OCI-LY7 (cell line): ENCODE data around the gene HSPH1. TPM values are rescaled to one million over a fixed set of nuclear protein-coding genes. Genes with fewer than 3 reads are reported as not detected.

Experiments
- BruUV-seq: library from RNA; stranded (reverse); fragments of 400-500 nt; replicated peaks from 2 replicates; lab custom pipeline; 2021; lab: Mats Ljungman, UMichigan
- CTCF ChIA-PET: fragments of 300-600 bp; sonication (Branson Sonifier 250); formaldehyde crosslinking; loops from one replicate; lab custom pipeline; 2022; ENCODE audit warnings: antibody characterized with exemption; ENCODE audit not compliant: unreplicated experiment; lab: Charles Lee
- POLR2A ChIA-PET: fragments of 300-600 bp; sonication (Branson Sonifier 250); formaldehyde crosslinking; loops from one replicate; lab custom pipeline; 2022; ENCODE audit warnings: antibody characterized with exemption; lab: Charles Lee
- DNase-seq: peaks from one replicate; pipeline ENCODE4 v3.0.0-alpha.2; 2015; ENCODE audit warnings: low spot score
- H2AFZ ChIP-seq: fragments of 200-600 bp; sonication (generic), shearing (Covaris generic); 2 replicates; pipeline ENCODE4 v1.6.1; 2014; ENCODE audit warnings: mild to moderate bottlenecking, antibody characterized with exemption, low read length, moderate library complexity
- H3K27ac ChIP-seq: fragments of 200-600 bp; sonication (generic); 2 replicates; pipeline ENCODE4 v1.5.1; 2014; ENCODE audit warnings: mixed run types, low read depth, mild to moderate bottlenecking, moderate library complexity, low read length, inconsistent platforms; ENCODE audit not compliant: poor library complexity, severe bottlenecking
- H3K36me3 ChIP-seq: fragments of 200-600 bp; sonication (generic); 2 replicates; pipeline ENCODE4 v1.6.1; 2014; ENCODE audit warnings: mild to moderate bottlenecking, antibody characterized with exemption, low read length, moderate library complexity, mixed read lengths; ENCODE audit not compliant: insufficient read depth
- H3K4me1 ChIP-seq: fragments of 200-600 bp; sonication (generic); 2 replicates; pipeline ENCODE4 v1.5.1; 2014; ENCODE audit warnings: mild to moderate bottlenecking, low read length; ENCODE audit not compliant: insufficient read depth, poor library complexity, severe bottlenecking
- H3K4me2 ChIP-seq: fragments of 200-600 bp; sonication (generic); 2 replicates; pipeline ENCODE4 v1.6.1; 2014; ENCODE audit warnings: mild to moderate bottlenecking, low read length
- H3K4me3 ChIP-seq: fragments of 200-600 bp; sonication (generic); 2 replicates; pipeline ENCODE4 v1.5.1; 2014; ENCODE audit warnings: mild to moderate bottlenecking, low read depth, low read length; ENCODE audit not compliant: poor library complexity, severe bottlenecking
- H3K79me2 ChIP-seq: fragments of 200-600 bp; sonication (generic); 2 replicates; pipeline ENCODE4 v1.6.1; 2016; ENCODE audit warnings: low read depth, mild to moderate bottlenecking, low read length, moderate library complexity, mixed read lengths; ENCODE audit not compliant: insufficient read depth
- H3K9me2 ChIP-seq: fragments of 200-600 bp; sonication (generic); 2 replicates; pipeline ENCODE4 v1.6.1; 2016; ENCODE audit warnings: mild to moderate bottlenecking, low read length, mixed read lengths; ENCODE audit not compliant: insufficient read depth
- H3K9me3 ChIP-seq: fragments of 200-600 bp; sonication (generic); 2 replicates; pipeline ENCODE4 v1.6.1; 2014; ENCODE audit warnings: mild to moderate bottlenecking, mixed run types, low read length, mixed read lengths
- H4K20me1 ChIP-seq: fragments of 200-600 bp; sonication (generic); 2 replicates; pipeline ENCODE4 v1.6.1; 2014; ENCODE audit warnings: mild to moderate bottlenecking, antibody characterized with exemption, low read length, moderate library complexity, mixed read lengths; ENCODE audit not compliant: insufficient read depth
- CTCF ChIP-seq: fragments of 200-600 bp; sonication (generic); conservative IDR thresholded peaks from 2 replicates; pipeline ENCODE4 v1.5.1; 2014; ENCODE audit warnings: mild to moderate bottlenecking, antibody characterized with exemption, low read length, moderate library complexity, mixed read lengths
- EZH2phosphoT487 ChIP-seq: fragments of 200-600 bp; sonication (generic); IDR thresholded peaks from 2 replicates; pipeline ENCODE4 v1.6.1; 2018; ENCODE audit warnings: low read depth, borderline replicate concordance, mild to moderate bottlenecking, mixed run types, antibody characterized with exemption, low read length, moderate library complexity, mixed read lengths
- intact Hi-C: fragments of 100-400 bp; cut with micrococcal nuclease; formaldehyde crosslinking; loops from one replicate; pipeline ENCODE4 v1.10.0; 2022; ENCODE audit not compliant: unreplicated experiment
- total RNA-seq, 2 experiments: library from RNA; depleted of rRNA in 1 of 2; stranded (reverse); fragments of >200 nt in 1 of 2; shearing (Covaris generic) in 1 of 2; gene quantifications; 2 replicates each; pipeline ENCODE4 v1.2.3, GENCODE V29; 2014 to 2022

HSPH1 gene
- total RNA-seq, 2 experiments from 2014 or later: 89.6 to 176 TPM

- no peaks in the 10 kb centered on the region for H3K36me3 ChIP-seq
- H3K4me1 ChIP-seq: peaks cover 8% of the 10 kb centered on the region
- BruUV-seq: no TSS peak
- H3K4me2 ChIP-seq: no peak overlapping the region
- TF ChIP-seq EZH2phosphoT487: no peak
- no peak for TF ChIP-seq CTCF
- H3K27ac ChIP-seq: no peak overlapping the region
- no peak overlapping the region for H2AFZ ChIP-seq
- H3K4me3 ChIP-seq: no peak overlapping the region
- intact Hi-C loops: no loop called here
- no peaks in the 10 kb centered on the region for H4K20me1 ChIP-seq
- no peaks in the 10 kb centered on the region for H3K9me2 ChIP-seq
- DNase-seq: no peak
- POLR2A ChIA-PET: no interaction called here
- no peaks in the 10 kb centered on the region for H3K9me3 ChIP-seq
- CTCF ChIA-PET: no interaction called here
- no peaks in the 10 kb centered on the region for H3K79me2 ChIP-seq
Measured at GRCh38 chr13:31119526-31119925, 42.2 kb downstream of the HSPH1 start.

- no peaks in the 10 kb centered on the region for H3K9me2 ChIP-seq
- peaks cover 2% of the 10 kb centered on the region for H3K4me1 ChIP-seq
- no peak overlapping the region for H3K27ac ChIP-seq
- no peaks in the 10 kb centered on the region for H3K9me3 ChIP-seq
- intact Hi-C loops: no loop called here
- H4K20me1 ChIP-seq: no peaks in the 10 kb centered on the region
- TF ChIP-seq CTCF (no peak), EZH2phosphoT487 (no peak)
- no peak overlapping the region for H2AFZ ChIP-seq
- ChIA-PET CTCF (no interaction called here), POLR2A (interaction anchor here (0.6 kb wide), 1 partner anchor 53 kb away, joined by 6 read pairs; no protein-coding TSS in a partner anchor)
- no TSS peak for BruUV-seq
- no peaks in the 10 kb centered on the region for H3K79me2 ChIP-seq
- no peak overlapping the region for H3K4me2 ChIP-seq
- H3K4me3 ChIP-seq: no peak overlapping the region
- DNase-seq: no peak
- H3K36me3 ChIP-seq: no peaks in the 10 kb centered on the region
Measured at GRCh38 chr13:31116224-31116623, 45.5 kb downstream of the HSPH1 start.

- ChIA-PET POLR2A (interaction anchor here (0.6 kb wide), 1 partner anchor 941 kb away, joined by 4 read pairs; no protein-coding TSS in a partner anchor), CTCF (no interaction called here)
- H3K27ac ChIP-seq: no peak overlapping the region
- BruUV-seq: no TSS peak
- no peaks in the 10 kb centered on the region for H3K4me1 ChIP-seq
- TF ChIP-seq CTCF (no peak), EZH2phosphoT487 (no peak)
- H2AFZ ChIP-seq: no peak overlapping the region
- no peaks in the 10 kb centered on the region for H3K9me3 ChIP-seq
- DNase-seq: no peak
- intact Hi-C loops: no loop called here
- H3K4me2 ChIP-seq: no peak overlapping the region
- H3K4me3 ChIP-seq: no peak overlapping the region
- H4K20me1 ChIP-seq: no peaks in the 10 kb centered on the region
- no peaks in the 10 kb centered on the region for H3K9me2 ChIP-seq
- H3K79me2 ChIP-seq: no peaks in the 10 kb centered on the region
- no peaks in the 10 kb centered on the region for H3K36me3 ChIP-seq
Measured at GRCh38 chr13:31115616-31116015, 46.1 kb downstream of the HSPH1 start.
